ENCODE measurements around the gene KLHL29.

KLHL29 gene

DNA sequence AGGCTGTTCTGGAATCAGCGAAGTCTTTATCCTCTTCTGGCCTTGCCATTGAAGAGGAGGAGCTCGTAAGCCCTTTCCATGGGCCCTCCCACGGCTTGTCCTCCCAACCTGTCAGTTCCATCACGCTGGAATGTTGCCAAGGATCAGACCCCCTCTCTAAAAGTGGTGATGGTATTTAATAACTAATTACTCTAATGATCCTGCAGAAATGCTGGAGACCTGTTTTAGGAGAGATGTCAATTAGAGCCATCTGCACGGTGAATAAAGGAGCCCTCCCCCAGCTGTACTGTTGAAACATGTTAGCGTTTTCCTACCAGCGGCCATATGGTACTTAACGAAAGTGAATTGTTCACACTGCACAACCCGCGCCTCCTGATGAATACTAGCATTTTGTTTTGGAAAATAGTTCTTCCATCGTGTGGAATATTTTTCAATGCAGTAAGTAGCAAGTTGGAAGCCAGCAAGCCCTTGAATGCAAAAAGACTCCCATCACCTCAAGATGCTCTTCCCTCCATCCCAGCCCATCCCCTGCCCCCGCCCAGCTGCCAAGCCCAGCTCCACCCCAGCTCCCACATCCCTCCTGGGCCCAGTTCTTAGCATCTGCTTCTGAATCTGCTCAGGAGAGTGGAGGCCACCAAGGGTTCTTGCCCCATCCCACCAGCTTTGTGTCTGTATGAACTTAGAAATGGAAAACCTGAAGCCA is 145.4 kb downstream of the KLHL29 start:
- Histone ChIP-seq H4K20me1 (ENCODE audit: insufficient read depth, low read length) (no peaks in the 10 kb centered on the region), H2AFZ (ENCODE audit: low read length) (no peak overlapping the region), H3K79me2 (ENCODE audit: low read length) (no peaks in the 10 kb centered on the region), H3K27ac (ENCODE audit: low read length) (no peak overlapping the region), H3K36me3 (replicated peaks; ENCODE audit: insufficient read depth, low read length) (no peaks in the 10 kb centered on the region), H3K9ac (ENCODE audit: low read length) (no peak overlapping the region), H3K4me1 (ENCODE audit: low read length) (no peaks in the 10 kb centered on the region), H3K4me2 (ENCODE audit: low read depth, low read length) (no peak overlapping the region), H3K4me3 (ENCODE audit: low read length) (no peak overlapping the region), H3K9me2 (replicated peaks; ENCODE audit: insufficient read depth, low read length) (no peaks in the 10 kb centered on the region), H3K9me3 (replicated peaks; ENCODE audit: insufficient read depth, low read length) (no peaks in the 10 kb centered on the region), H3F3A (ENCODE audit: insufficient read depth, low read length) (no peaks in the 10 kb centered on the region), H3K27me3 (replicated peaks; ENCODE audit: insufficient read depth, low read length) (no peaks in the 10 kb centered on the region)
- no peak for DNase-seq
- TF ChIP-seq CTCF (IDR thresholded peaks at IDR 0.05; ENCODE audit: low read length) (no peak), EZH2 (optimal IDR thresholded peaks at IDR 0.05; ENCODE audit: low read depth, low read length) (no peak), EZH2phosphoT487 (IDR thresholded peaks at IDR 0.05; ENCODE audit: low read length) (no peak)

DNA sequence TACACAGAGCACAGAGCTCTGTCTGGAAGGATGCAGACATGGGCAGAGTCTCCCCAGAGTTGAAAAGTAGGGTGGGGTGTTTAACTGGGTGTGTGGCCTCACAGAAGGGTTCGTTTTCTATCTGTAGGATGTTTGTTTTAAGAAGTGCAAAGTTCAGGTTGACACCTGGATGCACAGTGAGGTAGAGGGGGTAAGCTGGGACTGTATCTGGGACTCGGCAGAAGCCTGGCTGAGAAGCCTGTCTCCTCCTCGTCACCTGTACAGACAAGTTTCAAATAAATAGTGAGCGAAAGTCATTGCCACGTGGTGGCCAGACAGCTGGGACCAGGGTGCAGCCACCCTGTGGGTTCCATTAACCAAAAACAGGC is 145.9 kb downstream of the KLHL29 start:
- no peak overlapping the region for H3K4me3 ChIP-seq (ENCODE audit: low read length)
- DNase-seq: no peak
- no peaks in the 10 kb centered on the region for H3K9me2 ChIP-seq (replicated peaks; ENCODE audit: insufficient read depth, low read length)
- H3K27ac ChIP-seq (ENCODE audit: low read length): no peak overlapping the region
- H3K79me2 ChIP-seq (ENCODE audit: low read length): no peaks in the 10 kb centered on the region
- no peak overlapping the region for H2AFZ ChIP-seq (ENCODE audit: low read length)
- no peaks in the 10 kb centered on the region for H3K27me3 ChIP-seq (replicated peaks; ENCODE audit: insufficient read depth, low read length)
- H3F3A ChIP-seq (ENCODE audit: insufficient read depth, low read length): no peaks in the 10 kb centered on the region
- H3K4me1 ChIP-seq (ENCODE audit: low read length): no peaks in the 10 kb centered on the region
- no peak overlapping the region for H3K9ac ChIP-seq (ENCODE audit: low read length)
- no peaks in the 10 kb centered on the region for H3K9me3 ChIP-seq (replicated peaks; ENCODE audit: insufficient read depth, low read length)
- no peaks in the 10 kb centered on the region for H4K20me1 ChIP-seq (ENCODE audit: insufficient read depth, low read length)
- no peak overlapping the region for H3K4me2 ChIP-seq (ENCODE audit: low read depth, low read length)
- TF ChIP-seq CTCF (IDR thresholded peaks at IDR 0.05; ENCODE audit: low read length): no peak
- TF ChIP-seq EZH2 (optimal IDR thresholded peaks at IDR 0.05; ENCODE audit: low read depth, low read length): no peak
- no peak for TF ChIP-seq EZH2phosphoT487 (IDR thresholded peaks at IDR 0.05; ENCODE audit: low read length)
- no peaks in the 10 kb centered on the region for H3K36me3 ChIP-seq (replicated peaks; ENCODE audit: insufficient read depth, low read length)

- H3F3A ChIP-seq (ENCODE audit: insufficient read depth, low read length): no peaks in the 10 kb centered on the region
- no peaks in the 10 kb centered on the region for H3K36me3 ChIP-seq (replicated peaks; ENCODE audit: insufficient read depth, low read length)
- H3K27ac ChIP-seq (ENCODE audit: low read length): no peak overlapping the region
- TF ChIP-seq EZH2phosphoT487 (IDR thresholded peaks at IDR 0.05; ENCODE audit: low read length) (no peak), CTCF (IDR thresholded peaks at IDR 0.05; ENCODE audit: low read length) (no peak), EZH2 (optimal IDR thresholded peaks at IDR 0.05; ENCODE audit: low read depth, low read length) (no peak)
- no peak for DNase-seq
- no peaks in the 10 kb centered on the region for H3K9me2 ChIP-seq (replicated peaks; ENCODE audit: insufficient read depth, low read length)
- H3K4me2 ChIP-seq (ENCODE audit: low read depth, low read length): no peak overlapping the region
- H3K9me3 ChIP-seq (replicated peaks; ENCODE audit: insufficient read depth, low read length): no peaks in the 10 kb centered on the region
- no peak overlapping the region for H3K9ac ChIP-seq (ENCODE audit: low read length)
- no peaks in the 10 kb centered on the region for H3K4me1 ChIP-seq (ENCODE audit: low read length)
- no peaks in the 10 kb centered on the region for H3K27me3 ChIP-seq (replicated peaks; ENCODE audit: insufficient read depth, low read length)
- H3K79me2 ChIP-seq (ENCODE audit: low read length): no peaks in the 10 kb centered on the region
- no peak overlapping the region for H2AFZ ChIP-seq (ENCODE audit: low read length)
- H3K4me3 ChIP-seq (ENCODE audit: low read length): no peak overlapping the region
- no peaks in the 10 kb centered on the region for H4K20me1 ChIP-seq (ENCODE audit: insufficient read depth, low read length)
These were observed 146.3 kb downstream of the KLHL29 start for GRCh38 chr2:23531280-23531679.
